Natural killer cell (primary cell): ENCODE measurements around the gene NT5C1A. TPM values are rescaled to one million over a fixed set of nuclear protein-coding genes. Genes with fewer than 3 reads are reported as not detected.

Source experiments
- ATAC-seq, 3 donors: fragments of 150-1000 bp in 2 of 3; fragments of 200-7000 bp in 1 of 3; cut with Tn5 transposase; 1 replicate in 1 of 3; 2 replicates in 2 of 3; pipeline ENCODE4 v1.10.0; 2021; ENCODE audit warnings: mild to moderate bottlenecking in 2 of 3, moderate library complexity in 2 of 3
- DNase-seq, 2 donors: peaks; one replicate each; pipeline versions ENCODE4 v3.0.0 to v3.0.0-alpha.2; 2013 to 2021; ENCODE audit warnings: mixed read lengths in 1 of 2
- H3K27ac ChIP-seq: one replicate; pipeline ENCODE4 v1.5.1; 2013; ENCODE audit warnings: mild to moderate bottlenecking, low read length
- H3K27me3 ChIP-seq: one replicate; pipeline ENCODE4 v1.6.1; 2013; ENCODE audit warnings: low read length; ENCODE audit not compliant: control insufficient read depth, insufficient read depth
- H3K36me3 ChIP-seq: one replicate; pipeline ENCODE4 v1.6.1; 2013; ENCODE audit warnings: low read length; ENCODE audit not compliant: control insufficient read depth, insufficient read depth
- H3K4me1 ChIP-seq: one replicate; pipeline ENCODE4 v1.6.1; 2013; ENCODE audit warnings: low read length; ENCODE audit not compliant: control insufficient read depth, insufficient read depth
- H3K4me3 ChIP-seq: one replicate; pipeline ENCODE4 v1.5.1; 2013; ENCODE audit warnings: low read length
- H3K9me3 ChIP-seq: one replicate; pipeline ENCODE4 v1.6.1; 2013; ENCODE audit warnings: low read length; ENCODE audit not compliant: control insufficient read depth, insufficient read depth
- H3K27ac Mint-ChIP-seq, 2 donors: one replicate each; pipeline ENCODE4 v1.8.0; 2022; ENCODE audit warnings: mild to moderate bottlenecking in 2 of 2, mixed read lengths in 2 of 2, moderate library complexity in 1 of 2
- H3K27me3 Mint-ChIP-seq, 2 donors: one replicate each; pipeline ENCODE4 v1.8.0; 2022; ENCODE audit warnings: low read depth in 2 of 2, mixed read lengths in 2 of 2
- H3K36me3 Mint-ChIP-seq: one replicate; pipeline ENCODE4 v1.8.0; 2022; ENCODE audit warnings: mixed read lengths
- H3K4me1 Mint-ChIP-seq, 2 donors: one replicate each; pipeline ENCODE4 v1.8.0; 2022; ENCODE audit warnings: mixed read lengths in 2 of 2
- H3K4me3 Mint-ChIP-seq: one replicate; pipeline ENCODE4 v1.8.0; 2022; ENCODE audit warnings: mild to moderate bottlenecking, moderate library complexity, mixed read lengths
- H3K9me3 Mint-ChIP-seq, 2 donors: one replicate each; pipeline ENCODE4 v1.8.0; 2022; ENCODE audit warnings: mixed read lengths in 2 of 2
- WGBS: methylation state at CpG from one replicate; pipeline ENCODE4 v1.1.7; 2013; ENCODE audit warnings: missing lambda C conversion rate; ENCODE audit not compliant: insufficient coverage; 5-methylcytosine and 5-hydroxymethylcytosine counted together
- intact Hi-C: fragments of 100-400 bp; cut with micrococcal nuclease; formaldehyde crosslinking; loops from one replicate; pipeline ENCODE4 v1.14.2; 2022
- total RNA-seq, 4 donors: library from RNA; stranded (reverse); fragments of 120-200 nt in 1 of 4; gene quantifications; one replicate each; pipeline versions ENCODE4 v1.2.3 to v1.2.4, GENCODE V29; 2013 to 2022
- TF ChIP-seq, protein P1 (sequence below): fragments of 200-600 bp; IDR thresholded peaks from one replicate; pipeline ENCODE4 v1.8.0; 2022; ENCODE audit warnings: antibody characterized with exemption

NT5C1A gene
- total RNA-seq, 3 donors from 2014 or later (not counting 1 experiment from before 2014, with no cell fraction given) = not detected

DNA sequence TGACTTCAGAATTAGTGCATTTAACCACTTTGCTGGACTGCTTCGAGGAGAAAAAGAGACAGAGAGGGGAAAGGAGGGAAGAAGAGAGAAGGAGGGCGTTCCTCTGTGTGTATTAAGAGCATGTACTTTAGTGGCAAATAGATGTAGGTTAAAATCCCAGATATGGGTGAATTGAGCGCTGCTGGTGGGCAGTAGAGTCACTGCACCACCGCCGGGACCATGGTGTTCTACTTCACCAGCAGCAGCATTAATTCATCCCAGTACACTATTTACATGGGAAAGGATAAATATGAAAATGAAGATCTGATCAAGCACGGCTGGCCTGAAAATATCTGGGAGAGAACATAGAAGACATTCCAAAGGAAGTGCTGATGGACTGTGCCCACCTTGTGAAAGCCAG, 45.9 kb upstream of the NT5C1A start:
- H3K4me1 ChIP-seq = no peaks in the 10 kb centered on the region
- H3K9me3 ChIP-seq = no peaks in the 10 kb centered on the region
- Mint-ChIP-seq H3K4me1 (no peaks in the 10 kb centered on the region), H3K9me3 (no peaks in the 10 kb centered on the region), H3K4me3 (no peak overlapping the region), H3K27me3 (peaks cover 29 to 51% of the 10 kb centered on the region in 2 donors), H3K27ac (no peak overlapping the region), H3K36me3 (no peaks in the 10 kb centered on the region)
- WGBS = 54% methylated on average over 3 of the region's 6 CpGs
- intact Hi-C loops = no loop called here
- no peak overlapping the region for H3K4me3 ChIP-seq
- H3K36me3 ChIP-seq = no peaks in the 10 kb centered on the region
- DNase-seq (no peak), ATAC-seq (no peak)
- no peak overlapping the region for H3K27ac ChIP-seq
- H3K27me3 ChIP-seq = peaks cover 14% of the 10 kb centered on the region
- TF ChIP-seq, protein P1, sequence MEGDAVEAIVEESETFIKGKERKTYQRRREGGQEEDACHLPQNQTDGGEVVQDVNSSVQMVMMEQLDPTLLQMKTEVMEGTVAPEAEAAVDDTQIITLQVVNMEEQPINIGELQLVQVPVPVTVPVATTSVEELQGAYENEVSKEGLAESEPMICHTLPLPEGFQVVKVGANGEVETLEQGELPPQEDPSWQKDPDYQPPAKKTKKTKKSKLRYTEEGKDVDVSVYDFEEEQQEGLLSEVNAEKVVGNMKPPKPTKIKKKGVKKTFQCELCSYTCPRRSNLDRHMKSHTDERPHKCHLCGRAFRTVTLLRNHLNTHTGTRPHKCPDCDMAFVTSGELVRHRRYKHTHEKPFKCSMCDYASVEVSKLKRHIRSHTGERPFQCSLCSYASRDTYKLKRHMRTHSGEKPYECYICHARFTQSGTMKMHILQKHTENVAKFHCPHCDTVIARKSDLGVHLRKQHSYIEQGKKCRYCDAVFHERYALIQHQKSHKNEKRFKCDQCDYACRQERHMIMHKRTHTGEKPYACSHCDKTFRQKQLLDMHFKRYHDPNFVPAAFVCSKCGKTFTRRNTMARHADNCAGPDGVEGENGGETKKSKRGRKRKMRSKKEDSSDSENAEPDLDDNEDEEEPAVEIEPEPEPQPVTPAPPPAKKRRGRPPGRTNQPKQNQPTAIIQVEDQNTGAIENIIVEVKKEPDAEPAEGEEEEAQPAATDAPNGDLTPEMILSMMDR = no peak

DNA sequence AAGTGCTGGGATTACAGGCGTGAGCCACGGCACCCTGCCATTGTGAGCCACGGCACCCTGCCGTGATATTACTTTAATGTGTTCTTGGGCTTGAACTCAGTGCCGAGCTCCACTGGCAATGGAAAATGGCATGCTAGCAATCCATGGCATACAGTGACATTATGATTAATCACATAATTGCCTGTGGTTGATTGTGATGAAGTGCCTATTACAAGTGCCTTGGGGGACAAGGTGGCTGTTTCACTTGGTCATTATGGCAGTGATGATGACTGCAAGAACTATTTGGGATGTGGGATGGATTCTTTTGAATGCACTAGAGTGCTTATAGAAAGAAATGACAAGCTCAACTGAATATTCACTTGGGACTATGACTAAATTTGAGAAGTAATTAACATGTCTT, 41.6 kb upstream of the NT5C1A start:
- WGBS = 94% methylated on average over 5 of the region's 5 CpGs
- no peak for ATAC-seq

DNA sequence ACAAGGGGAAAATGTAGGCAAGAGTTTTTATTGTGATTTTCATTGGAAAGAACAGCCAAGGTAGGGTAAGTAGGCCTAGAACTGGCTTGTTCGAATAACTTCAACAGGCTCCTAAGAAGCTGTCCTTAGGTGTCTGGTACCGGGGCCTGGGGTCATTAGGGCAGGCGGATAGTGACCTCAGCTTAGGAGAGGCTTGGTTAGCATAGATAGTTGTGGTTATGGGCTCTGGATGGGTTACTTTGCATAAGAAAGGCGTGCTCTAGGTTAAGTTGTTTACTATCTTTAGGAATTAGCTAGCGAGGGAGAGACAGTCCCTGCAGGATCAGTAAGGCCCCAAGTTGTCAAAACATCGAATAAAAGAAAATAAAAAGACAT, 40.0 kb upstream of the NT5C1A start:
- ATAC-seq = no peak
- Histone ChIP-seq H3K27me3 (peaks cover 4% of the 10 kb centered on the region), H3K9me3 (no peaks in the 10 kb centered on the region), H3K4me3 (no peak overlapping the region), H3K4me1 (no peaks in the 10 kb centered on the region), H3K27ac (no peak overlapping the region), H3K36me3 (no peaks in the 10 kb centered on the region)
- H3K9me3 Mint-ChIP-seq = no peaks in the 10 kb centered on the region
- peaks cover 20 to 25% of the 10 kb centered on the region in 2 donors for H3K27me3 Mint-ChIP-seq
- intact Hi-C loops = no loop called here
- WGBS = 85% methylated on average over 6 of the region's 6 CpGs
- no peak overlapping the region for H3K4me3 Mint-ChIP-seq
- DNase-seq = no peak
- TF ChIP-seq, protein P1 = no peak
- H3K4me1 Mint-ChIP-seq = no peaks in the 10 kb centered on the region
- H3K27ac Mint-ChIP-seq = no peak overlapping the region
- H3K36me3 Mint-ChIP-seq = no peaks in the 10 kb centered on the region

More for the DNA sequence above, 41.6 kb upstream of the NT5C1A start:
- H3K27me3 ChIP-seq = peaks cover 11% of the 10 kb centered on the region
- Mint-ChIP-seq H3K27me3 (peaks cover 27 to 41% of the 10 kb centered on the region in 2 donors), H3K36me3 (no peaks in the 10 kb centered on the region), H3K27ac (no peak overlapping the region), H3K9me3 (no peaks in the 10 kb centered on the region), H3K4me3 (no peak overlapping the region), H3K4me1 (no peaks in the 10 kb centered on the region)
- TF ChIP-seq, protein P1 = no peak
- no peak overlapping the region for H3K27ac ChIP-seq
- intact Hi-C loops = no loop called here
- DNase-seq = no peak
- no peaks in the 10 kb centered on the region for H3K9me3 ChIP-seq
- no peaks in the 10 kb centered on the region for H3K36me3 ChIP-seq
- no peaks in the 10 kb centered on the region for H3K4me1 ChIP-seq
- H3K4me3 ChIP-seq = no peak overlapping the region
